BJ (cell line): Measurements from ENCODE around the gene HEBP1. TPM values are rescaled to one million over a fixed set of nuclear protein-coding genes. Genes with fewer than 3 reads are reported as not detected.

Experiments used
- CTCF ChIA-PET: fragments of 350-600 bp; formaldehyde crosslinking; extraction: SDS; loops from one replicate; lab custom pipeline; 2021; ENCODE audit warnings: antibody characterized with exemption, inconsistent platforms; lab: Yijun Ruan, JAX
- POLR2A ChIA-PET: fragments of 300-600 bp; sonication (Branson Sonifier 250); formaldehyde crosslinking; extraction: SDS; loops from one replicate; lab custom pipeline; 2021; ENCODE audit warnings: antibody characterized with exemption; lab: Charles Lee
- DNase-seq: peaks from one replicate; pipeline ENCODE4 v3.0.0-alpha.2; 2011; ENCODE audit warnings: low read depth
- H3K27me3 ChIP-seq: 2 replicates; pipeline ENCODE4 v1.6.0; 2011; ENCODE audit warnings: low read length; ENCODE audit not compliant: control insufficient read depth, insufficient read depth
- H3K36me3 ChIP-seq: 2 replicates; pipeline ENCODE4 v1.5.1; 2011; ENCODE audit warnings: low read length; ENCODE audit not compliant: control insufficient read depth, insufficient read depth
- H3K4me3 ChIP-seq: 2 replicates; pipeline ENCODE4 v1.5.1; 2011; ENCODE audit warnings: low read depth, mild to moderate bottlenecking, control low read depth, low read length
- CTCF ChIP-seq: IDR thresholded peaks from 2 replicates; pipeline ENCODE4 v1.5.1; 2011; ENCODE audit warnings: low read depth, mild to moderate bottlenecking, control low read depth, inconsistent platforms, low read length, moderate library complexity; ENCODE audit not compliant: insufficient read depth
- polyA minus RNA-seq: library from RNA; depleted of rRNA, polyadenylated mRNA; stranded (reverse); fragments of >200 nt; gene quantifications from 2 replicates; pipeline ENCODE4 v1.2.3, GENCODE V29; 2011; rRNA and poly(A)+ RNA removed
- polyA plus RNA-seq: library from polyadenylated mRNA; depleted of rRNA; stranded (reverse); fragments of >200 nt; gene quantifications from 2 replicates; pipeline ENCODE4 v1.2.3, GENCODE V29; 2011; rRNA removed

Gene HEBP1
- polyA plus RNA-seq (40.6 and 41.9 TPM in 2 replicates), polyA minus RNA-seq (34.8 and 46.9 TPM in 2 replicates)

- Histone ChIP-seq H3K27me3 (no peaks in the 10 kb centered on the region), H3K36me3 (peaks cover 1% of the 10 kb centered on the region; the same call in 1 of the 2 replicates), H3K4me3 (peak within 1 kb of the TSS; percentile 82)
- POLR2A ChIA-PET: no interaction called here
- TF ChIP-seq CTCF: no peak
- CTCF ChIA-PET: interaction anchor here (1.7 kb wide), 1 partner anchor 17 kb away, joined by 6 read pairs; no protein-coding TSS in a partner anchor
- no peak for DNase-seq
These were observed at the start of gene HEBP1 for GRCh38 chr12:12999959-13000615. HEBP1 (minus strand) TSS chr12:13000265; CDS start chr12:13000114, 151 bp downstream.

GRCh38 chr12:13049816-13050215 is 49.8 kb upstream of the HEBP1 start:
- H3K27me3 ChIP-seq: no peaks in the 10 kb centered on the region
- CTCF ChIA-PET: interaction anchor here (0.7 kb wide), 1 partner anchor 11 kb away, joined by 3 read pairs; no protein-coding TSS in a partner anchor
- TF ChIP-seq CTCF: no peak

GRCh38 chr12:13046964-13047363 is 46.9 kb upstream of the HEBP1 start:
- no peaks in the 10 kb centered on the region for H3K36me3 ChIP-seq
- H3K27me3 ChIP-seq: peaks cover 3% of the 10 kb centered on the region; the same call in 1 of the 2 replicates
- no peak overlapping the region for H3K4me3 ChIP-seq
- no peak for TF ChIP-seq CTCF
- DNase-seq: no peak
- POLR2A ChIA-PET: no interaction called here
- CTCF ChIA-PET: interaction anchor here (0.7 kb wide), 1 partner anchor 165 kb away, joined by 3 read pairs; no protein-coding TSS in a partner anchor

More at GRCh38 chr12:13049816-13050215, 49.8 kb upstream of the HEBP1 start:
- Histone ChIP-seq H3K36me3 (no peaks in the 10 kb centered on the region), H3K4me3 (no peak overlapping the region)
- DNase-seq: no peak
- POLR2A ChIA-PET: no interaction called here

GRCh38 chr12:13045816-13046215 is 45.8 kb upstream of the HEBP1 start:
- DNase-seq: no peak
- Histone ChIP-seq H3K36me3 (no peaks in the 10 kb centered on the region), H3K27me3 (peaks cover 3% of the 10 kb centered on the region; the same call in 1 of the 2 replicates), H3K4me3 (no peak overlapping the region)
- POLR2A ChIA-PET: interaction anchor here (0.5 kb wide), 1 partner anchor 11 kb away, joined by 16 read pairs; no protein-coding TSS in a partner anchor
- TF ChIP-seq CTCF: no peak
- CTCF ChIA-PET: interaction anchor here (1.1 to 2.3 kb wide), 4 partner anchors 11 to 166 kb away, joined by 4 to 11 read pairs (median 5); no protein-coding TSS in a partner anchor

GRCh38 chr12:13044906-13045299 is 44.8 kb upstream of the HEBP1 start:
- CTCF ChIA-PET: interaction anchor here (0.6 to 2.3 kb wide), 5 partner anchors 20 to 167 kb away, joined by 3 to 11 read pairs (median 4); no protein-coding TSS in a partner anchor
- no peak for TF ChIP-seq CTCF
- POLR2A ChIA-PET: interaction anchor here (0.6 kb wide), 1 partner anchor 173 kb away, joined by 3 read pairs; no protein-coding TSS in a partner anchor

More at GRCh38 chr12:13044906-13045299, 44.8 kb upstream of the HEBP1 start:
- H3K27me3 ChIP-seq: peaks cover 3% of the 10 kb centered on the region; the same call in 1 of the 2 replicates
- peak overlapping the region; percentile 99 for H3K4me3 ChIP-seq
- DNase-seq: no peak
- H3K36me3 ChIP-seq: no peaks in the 10 kb centered on the region
